Heart right ventricle (tissue), 16 donors: ENCODE results near the gene PPM1H. TPM values are rescaled to one million over a fixed set of nuclear protein-coding genes. Genes with fewer than 3 reads are reported as not detected.

Experiments used
- ATAC-seq, 8 donors: fragments of 200-7000 bp; cut with Tn5 transposase; one replicate each; pipeline ENCODE4 v1.9.1; 2020; ENCODE audit warnings: mild to moderate bottlenecking in 8 of 8, moderate library complexity in 8 of 8, moderate number of reproducible peaks in 1 of 8
- DNase-seq, 2 donors: peaks; one replicate each; pipeline ENCODE4 v3.0.0-alpha.2; 2020
- H3K27ac ChIP-seq, 10 donors: fragments of 200-600 bp; sonication (generic) in 2 of 10; one replicate each; pipeline versions ENCODE4 v1.5.0 to v1.8.0; 2020 to 2022; ENCODE audit warnings: mild to moderate bottlenecking in 3 of 10
- H3K27me3 ChIP-seq, 7 donors: fragments of 200-600 bp; one replicate each; pipeline ENCODE4 v1.8.0; 2021 to 2022; ENCODE audit warnings: mild to moderate bottlenecking in 2 of 7
- H3K36me3 ChIP-seq, 9 donors: fragments of 200-600 bp; sonication (generic) in 1 of 9; one replicate each; pipeline versions ENCODE4 v1.5.0 to v1.8.0; 2020 to 2022; ENCODE audit warnings: mild to moderate bottlenecking in 2 of 9
- H3K4me1 ChIP-seq, 9 donors: fragments of 200-600 bp; sonication (generic) in 1 of 9; one replicate each; pipeline versions ENCODE4 v1.5.0 to v1.8.0; 2020 to 2022; ENCODE audit warnings: mild to moderate bottlenecking in 4 of 9
- H3K4me3 ChIP-seq, 10 donors: fragments of 200-600 bp; sonication (generic) in 2 of 10; one replicate each; pipeline versions ENCODE4 v1.5.0 to v1.8.0; 2020 to 2022; ENCODE audit warnings: mild to moderate bottlenecking in 7 of 10, moderate library complexity in 2 of 10
- H3K9me3 ChIP-seq, 11 donors: fragments of 200-600 bp in 10 of 11; sonication (generic) in 2 of 11; one replicate each; pipeline versions ENCODE4 v1.5.0 to v1.8.0; 2013 to 2022; ENCODE audit warnings: mild to moderate bottlenecking in 2 of 11, control low read depth in 1 of 11, moderate library complexity in 1 of 11
- CTCF ChIP-seq, 9 donors: fragments of 200-600 bp; sonication (generic) in 2 of 9; IDR thresholded peaks; one replicate each; pipeline versions ENCODE4 v1.5.0 to v1.8.0; 2021 to 2022; ENCODE audit warnings: antibody characterized with exemption in 9 of 9, mild to moderate bottlenecking in 5 of 9, moderate library complexity in 1 of 9
- WGBS, 2 donors: extraction: QIAGEN DNeasy Blood & Tissue Kit; methylation state at CpG; one replicate each; pipeline ENCODE4 v1.1.7; 2013; ENCODE audit warnings: inconsistent platforms in 1 of 2; 5-methylcytosine and 5-hydroxymethylcytosine counted together
- intact Hi-C, 10 donors: fragments of 100-400 bp; cut with DNase I; formaldehyde crosslinking; loops; one replicate each; pipeline versions ENCODE4 v1.11.1 to v1.14.2; 2022
- polyA plus RNA-seq, 2 donors: library from polyadenylated mRNA; stranded (reverse); fragments of 200-250 nt; gene quantifications; one replicate each; pipeline ENCODE4 v1.2.3, GENCODE V29; 2013
- total RNA-seq, 10 donors: library from RNA; stranded (reverse); fragmentation: NEBNext Ultra II Directional in 3 of 10; extraction: Animal tissue kit (Norgen Biotek cat#: 25700) in 3 of 10; gene quantifications; one replicate each; pipeline versions ENCODE4 v1.2.1 to v1.2.4, GENCODE V29; 2021 to 2023
- donor health status: Arrhythmogenic right ventricular cardiomyopathy.
- donor health status: ischemic (EF 13 %, LVEDD 7.1; RV severe dilation, severe dysfunction).
- donor health status: healthy with polysubstance abuse.
- donor health status: DM: no; HTN: yes; CAD: no.
- donor health status: DM: no; HTN: no; CAD: no.
- donor health status: ischemic (EF 25% LVEDD 6.9; RV normal size, moderate dysfunction).
- donor health status: ischemic (EF 25% LVEDD 5.7; RV mildly dilated, moderate dysfunction).
- donor health status: healthy.
- donor health status: DM: yes; HTN: yes; CAD: no.
- donor health status: Ischemic cardiomyopathy.
- donor health status: ischemic (EF 35%, LVEDD 5.7; RV mildly dilated, moderate dysfunction).
- donor health status: nonischemic (EF 11% LVEDD 7.7; RV severe dilation, severe dysfunction).
- donor health status: DM: yes; HTN: yes; CAD: no.
- donor health status: PGD.
- donor health status: ischemic (EF 29% LVEDD 5.4; RV normal size, mild dysfunction).
- donor health status: nonischemic (EF 23%, LVEDD 6.1; RV moderate dilation, normal function).

Gene PPM1H
- total and polyA plus RNA-seq, 12 donors, result 0.62 to 7.1 (median 5.3) TPM

- 81 to 90% methylated on average over 2 of the region's 2 CpGs for WGBS, 2 donors
- peaks cover 0 to 6% (median 0%) of the 10 kb centered on the region in 9 donors for H3K4me1 ChIP-seq
- intact Hi-C loops, result loop anchor here in 1 of 10 donors (5.0 kb wide), 1 partner anchor 35 kb away; no protein-coding TSS in a partner anchor
- H3K9me3 ChIP-seq, result no peaks in the 10 kb centered on the region
- ATAC-seq (no peak), DNase-seq (no peak)
- H3K4me3 ChIP-seq, result no peak overlapping the region
- no peak overlapping the region for H3K27ac ChIP-seq
- TF ChIP-seq CTCF (IDR thresholded peaks at IDR 0.05), result no peak
- H3K27me3 ChIP-seq, result no peaks in the 10 kb centered on the region
- H3K36me3 ChIP-seq, result no peaks in the 10 kb centered on the region
These were observed 158.0 kb downstream of the PPM1H start for GRCh38 chr12:62776997-62777396.

DNA sequence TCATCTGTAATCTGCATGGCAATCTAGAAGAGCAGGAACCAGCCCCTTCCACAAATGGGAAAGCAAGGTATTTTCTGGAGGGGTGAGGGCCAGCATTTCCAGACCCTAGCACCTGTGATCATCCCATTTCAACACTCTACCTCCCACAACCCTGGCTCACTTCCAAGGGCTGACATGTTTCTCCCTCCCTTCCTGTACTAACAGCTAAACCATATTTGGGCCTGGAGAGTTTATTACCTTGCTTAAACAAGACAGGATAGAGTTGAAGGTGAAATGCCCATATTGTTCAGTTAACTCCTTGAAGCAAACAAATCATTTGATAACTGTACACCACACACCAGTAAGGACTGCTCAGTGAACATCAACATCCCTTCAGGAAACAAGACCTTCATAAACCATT is 158.4 kb downstream of the PPM1H start:
- no peak for ATAC-seq
- H3K4me1 ChIP-seq, result peaks cover 0 to 6% (median 0%) of the 10 kb centered on the region in 9 donors
- no peak for TF ChIP-seq CTCF (IDR thresholded peaks at IDR 0.05)
- intact Hi-C loops, result loop anchor here in 1 of 10 donors (5.0 kb wide), 1 partner anchor 34 kb away; no protein-coding TSS in a partner anchor
- H3K36me3 ChIP-seq, result no peaks in the 10 kb centered on the region
- no peaks in the 10 kb centered on the region for H3K27me3 ChIP-seq
- no peaks in the 10 kb centered on the region for H3K9me3 ChIP-seq
- H3K4me3 ChIP-seq, result no peak overlapping the region
- no peak for DNase-seq
- no peak overlapping the region for H3K27ac ChIP-seq

- no peak for TF ChIP-seq CTCF (IDR thresholded peaks at IDR 0.05)
- Histone ChIP-seq H3K4me3 (no peak overlapping the region), H3K27ac (no peak overlapping the region), H3K36me3 (no peaks in the 10 kb centered on the region), H3K27me3 (no peaks in the 10 kb centered on the region), H3K9me3 (no peaks in the 10 kb centered on the region), H3K4me1 (peaks cover 0 to 9% (median 0%) of the 10 kb centered on the region in 9 donors)
- ATAC-seq (no peak), DNase-seq (no peak)
- 93% methylated on average over 8 of the region's 8 CpGs for WGBS, 2 donors
- intact Hi-C loops, result loop anchor here in 1 of 10 donors (5.0 kb wide), 2 partner anchors 32 to 47 kb away; no protein-coding TSS in a partner anchor
These were observed 160.2 kb downstream of the PPM1H start for GRCh38 chr12:62774794-62775193.

DNA sequence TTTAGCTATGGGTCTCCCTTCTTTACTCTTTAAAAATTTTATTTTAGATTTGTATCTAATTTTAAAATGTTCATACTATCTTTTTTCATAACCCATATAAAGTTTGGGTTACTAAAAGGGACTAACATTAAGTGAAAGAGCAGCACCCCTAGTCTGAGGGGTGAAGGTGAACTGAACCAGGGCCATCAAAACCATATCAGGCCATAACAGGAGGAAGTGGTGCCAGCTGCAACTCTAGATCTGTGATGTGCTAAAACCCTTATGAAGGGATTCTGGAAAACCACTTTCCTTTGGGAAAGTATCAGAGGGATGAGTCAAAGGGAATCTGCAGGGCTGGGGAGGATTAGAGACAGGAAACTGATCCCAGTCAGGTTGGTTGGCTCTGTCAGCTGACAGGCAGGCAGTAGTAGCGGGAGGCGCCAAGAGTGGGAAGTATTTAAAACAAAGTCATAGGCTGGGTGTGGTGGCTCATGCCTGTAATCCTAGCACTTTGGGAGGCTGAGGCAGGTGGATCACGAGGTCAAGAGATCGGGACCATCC is 162.5 kb downstream of the PPM1H start:
- Histone ChIP-seq H3K27me3 (no peaks in the 10 kb centered on the region), H3K4me3 (no peak overlapping the region), H3K9me3 (no peaks in the 10 kb centered on the region), H3K4me1 (peaks cover 0 to 8% (median 0%) of the 10 kb centered on the region in 9 donors), H3K27ac (no peak overlapping the region), H3K36me3 (peaks cover 0 to under 1% (median 0%) of the 10 kb centered on the region in 9 donors)
- DNase-seq (no peak), ATAC-seq (peak in 1 of 8 donors; percentile 22)
- no peak for TF ChIP-seq CTCF (IDR thresholded peaks at IDR 0.05)
- intact Hi-C loops, result loop anchor here in 1 of 10 donors (5.0 kb wide), 1 partner anchor 45 kb away; no protein-coding TSS in a partner anchor
- WGBS, 2 donors, result 94 to 95% methylated on average over 4 of the region's 4 CpGs
